Measurements from ENCODE around the gene DACT3. TPM values are rescaled to one million over a fixed set of nuclear protein-coding genes. Genes with fewer than 3 reads are reported as not detected.

DACT3 gene
- total RNA-seq, 1 donor from 2014 or later = 14.1 TPM

GRCh38 chr19:46604781-46605355 lies 56.1 kb downstream of the DACT3 start:
- ATAC-seq = no peak
- DNase-seq = no peak
- intact Hi-C loops (cut with micrococcal nuclease) = no loop called here

GRCh38 chr19:46603752-46604231 lies 57.2 kb downstream of the DACT3 start:
- ATAC-seq = no peak
- intact Hi-C loops (cut with micrococcal nuclease) = no loop called here
- no peak for DNase-seq

GRCh38 chr19:46603195-46603637 lies 57.8 kb downstream of the DACT3 start:
- DNase-seq = no peak
- intact Hi-C loops (cut with micrococcal nuclease) = no loop called here
- ATAC-seq = no peak

- ATAC-seq = no peak
- peak; percentile 38 for DNase-seq
- intact Hi-C loops (cut with micrococcal nuclease) = no loop called here
Observed at GRCh38 chr19:46602392-46603194, 58.4 kb downstream of the DACT3 start.

- intact Hi-C loops (cut with micrococcal nuclease) = no loop called here
- ATAC-seq = peak; percentile 5
- no peak for DNase-seq
Observed at GRCh38 chr19:46601318-46602224, 59.4 kb downstream of the DACT3 start, which contains the start of gene CALM3. CALM3 (plus strand) TSS chr19:46601330; CDS start chr19:46601435, 105 bp downstream.

GRCh38 chr19:46600384-46601317 lies 60.3 kb downstream of the DACT3 start:
- DNase-seq (peak; percentile 99), ATAC-seq (peak; percentile 89)
- intact Hi-C loops (cut with micrococcal nuclease) = no loop called here

GRCh38 chr19:46599716-46600373 lies 61.1 kb downstream of the DACT3 start:
- DNase-seq (no peak), ATAC-seq (no peak)
- intact Hi-C loops (cut with micrococcal nuclease) = no loop called here

- intact Hi-C loops (cut with micrococcal nuclease) = no loop called here
Observed at GRCh38 chr19:46598372-46598917, 62.5 kb downstream of the DACT3 start.

More at GRCh38 chr19:46598372-46598917, 62.5 kb downstream of the DACT3 start:
- ATAC-seq (no peak), DNase-seq (no peak)

Small RNAs within 50 kb of the gene (microRNA-seq; reads per million reads assigned to microRNA genes)
- gene MIR320E (ENCODE audit: borderline number of aligned reads) = not detected

Other genes starting within 250 kb of the DACT3 start
- gene CCDC8, start 247.6 kb downstream of the DACT3 start, total RNA-seq = 33.5 TPM
- gene PNMA8C, start 232.2 kb downstream of the DACT3 start, total RNA-seq = 0.07 TPM
- 9.4 TPM for gene PNMA8A, start 189.6 kb downstream of the DACT3 start, total RNA-seq
- gene PNMA8B, start 165.3 kb downstream of the DACT3 start, total RNA-seq = 0.89 TPM
- gene CALM3, start 59.9 kb downstream of the DACT3 start, total RNA-seq = 323 TPM
- 3.0 TPM for gene PTGIR, start 36.1 kb downstream of the DACT3 start, total RNA-seq
- not detected for gene GNG8, start 25.0 kb downstream of the DACT3 start, total RNA-seq
- gene PRKD2, start 55.9 kb upstream of the DACT3 start, total RNA-seq = 9.3 TPM
- gene FKRP, start 84.9 kb upstream of the DACT3 start, total RNA-seq = 15.3 TPM
- 49.0 TPM for gene STRN4, start 85.3 kb upstream of the DACT3 start, total RNA-seq
- 6.9 TPM for gene SLC1A5, start 127.4 kb upstream of the DACT3 start, total RNA-seq
- gene AP2S1, start 189.7 kb upstream of the DACT3 start, total RNA-seq = 85.2 TPM
- 69.7 TPM for gene ARHGAP35, start 199.8 kb upstream of the DACT3 start, total RNA-seq

All from left ventricle myocardium superior (tissue), 1 donor.